ENCODE measurements around the gene ERCC6L2.

Gene ERCC6L2

GRCh38 chr9:95927271-95928004 is 51.9 kb downstream of the ERCC6L2 start:
- no peak for DNase-seq (ENCODE audit: low read depth)

- DNase-seq (ENCODE audit: low read depth) = no peak
Observed at GRCh38 chr9:95930277-95930676, 54.8 kb downstream of the ERCC6L2 start.

- no peak for DNase-seq (ENCODE audit: low read depth)
Observed at GRCh38 chr9:95935861-95936578, 60.5 kb downstream of the ERCC6L2 start.

GRCh38 chr9:95936579-95937075 is 61.1 kb downstream of the ERCC6L2 start:
- DNase-seq (ENCODE audit: low read depth) = no peak

- DNase-seq (ENCODE audit: low read depth) = no peak
Observed at GRCh38 chr9:95937131-95937530, 61.6 kb downstream of the ERCC6L2 start.

- DNase-seq (ENCODE audit: low read depth) = no peak
Observed at GRCh38 chr9:95938724-95939123, 63.2 kb downstream of the ERCC6L2 start.

- DNase-seq (ENCODE audit: low read depth) = no peak
Observed at GRCh38 chr9:95939472-95939871, 64.0 kb downstream of the ERCC6L2 start.

GRCh38 chr9:95940265-95940664 is 64.8 kb downstream of the ERCC6L2 start:
- no peak for DNase-seq (ENCODE audit: low read depth)

GRCh38 chr9:95942016-95942415 is 66.5 kb downstream of the ERCC6L2 start:
- DNase-seq (ENCODE audit: low read depth) = no peak

GRCh38 chr9:95947118-95947517 is 71.6 kb downstream of the ERCC6L2 start:
- DNase-seq (ENCODE audit: low read depth) = no peak

- DNase-seq (ENCODE audit: low read depth) = no peak
Observed at GRCh38 chr9:95952471-95952870, 77.0 kb downstream of the ERCC6L2 start.

GRCh38 chr9:95953986-95954385 is 78.5 kb downstream of the ERCC6L2 start:
- DNase-seq (ENCODE audit: low read depth) = no peak

GRCh38 chr9:95954940-95955339 is 79.4 kb downstream of the ERCC6L2 start:
- DNase-seq (ENCODE audit: low read depth) = no peak

GRCh38 chr9:95962936-95963335 is 87.4 kb downstream of the ERCC6L2 start:
- DNase-seq (ENCODE audit: low read depth) = no peak

GRCh38 chr9:95963659-95964058 is 88.2 kb downstream of the ERCC6L2 start:
- no peak for DNase-seq (ENCODE audit: low read depth)

GRCh38 chr9:95966306-95966705 is 90.8 kb downstream of the ERCC6L2 start:
- no peak for DNase-seq (ENCODE audit: low read depth)

GRCh38 chr9:95970317-95970716 is 94.8 kb downstream of the ERCC6L2 start:
- DNase-seq (ENCODE audit: low read depth) = no peak

- no peak for DNase-seq (ENCODE audit: low read depth)
Observed at GRCh38 chr9:95971815-95972214, 96.3 kb downstream of the ERCC6L2 start.

GRCh38 chr9:95974389-95974788 is 98.9 kb downstream of the ERCC6L2 start:
- DNase-seq (ENCODE audit: low read depth) = no peak

- no peak for DNase-seq (ENCODE audit: low read depth)
Observed at GRCh38 chr9:95977371-95977770, 101.9 kb downstream of the ERCC6L2 start.

- no peak for DNase-seq (ENCODE audit: low read depth)
Observed at GRCh38 chr9:95978106-95978505, 102.6 kb downstream of the ERCC6L2 start.

- DNase-seq (ENCODE audit: low read depth) = no peak
Observed at GRCh38 chr9:95979446-95979845, 104.0 kb downstream of the ERCC6L2 start.

Data from stimulated activated CD8-positive, alpha-beta memory T cell treated with anti-CD3 and anti-CD28 coated beads, Interleukin-15, amount 100 ng/mL, for 24 hours (primary cell).